NCI-H460 (cell line): ENCODE measurements around the gene RASSF4. TPM values are rescaled to one million over a fixed set of nuclear protein-coding genes. Genes with fewer than 3 reads are reported as not detected.

ENCODE experiments used
- DNase-seq: peaks from one replicate; pipeline ENCODE4 v3.0.0-alpha.2; 2016; ENCODE audit warnings: low read depth; ENCODE audit errors: extremely low read depth
- polyA plus RNA-seq: library from polyadenylated mRNA; depleted of rRNA; stranded (reverse); fragments of >200 nt; gene quantifications from 2 replicates; pipeline ENCODE4 v1.2.3, GENCODE V29; 2014; cell fraction: nucleus; rRNA removed
- total RNA-seq: library from RNA; depleted of rRNA; stranded (reverse); fragments of >200 nt; shearing (Covaris generic); gene quantifications from 2 replicates; pipeline ENCODE4 v1.2.3, GENCODE V29; 2014; rRNA removed

The RASSF4 gene
- 0.63 and 0.94 TPM in 2 replicates for total RNA-seq
- 1.8 and 2.8 TPM in 2 replicates for polyA plus RNA-seq

GRCh38 chr10:44959247-44960087, at the start of gene RASSF4:
Gene RASSF4 (plus strand): TSS chr10:44959802. CDS start chr10:44970203, 10,401 bp downstream.
- peak; percentile 81 for DNase-seq

GRCh38 chr10:44909910-44910309, 49.7 kb upstream of the RASSF4 start:
- DNase-seq, result no peak

- no peak for DNase-seq
Measured at GRCh38 chr10:44910602-44911001, 49.0 kb upstream of the RASSF4 start.

GRCh38 chr10:44911081-44911540, 48.5 kb upstream of the RASSF4 start, which contains the start of gene TMEM72:
Gene TMEM72 (plus strand): TSS chr10:44911337. CDS start chr10:44911513, 176 bp downstream.
- DNase-seq, result no peak

- no peak for DNase-seq
Measured at GRCh38 chr10:44911951-44912350, 47.7 kb upstream of the RASSF4 start.

GRCh38 chr10:44913350-44914081, 46.1 kb upstream of the RASSF4 start:
- no peak for DNase-seq

- no peak for DNase-seq
Measured at GRCh38 chr10:44914891-44915290, 44.7 kb upstream of the RASSF4 start.

GRCh38 chr10:44916429-44916828, 43.2 kb upstream of the RASSF4 start:
- DNase-seq, result no peak

- no peak for DNase-seq
Measured at GRCh38 chr10:44917848-44918247, 41.8 kb upstream of the RASSF4 start.

GRCh38 chr10:44920252-44920651, 39.4 kb upstream of the RASSF4 start:
- no peak for DNase-seq

- no peak for DNase-seq
Measured at GRCh38 chr10:44921061-44921460, 38.5 kb upstream of the RASSF4 start.

GRCh38 chr10:44921506-44921905, 38.1 kb upstream of the RASSF4 start:
- DNase-seq, result no peak

GRCh38 chr10:44922021-44922420, 37.6 kb upstream of the RASSF4 start:
- DNase-seq, result no peak

- DNase-seq, result no peak
Measured at GRCh38 chr10:44922796-44923545, 36.6 kb upstream of the RASSF4 start.

- no peak for DNase-seq
Measured at GRCh38 chr10:44923611-44924010, 36.0 kb upstream of the RASSF4 start.

- no peak for DNase-seq
Measured at GRCh38 chr10:44924261-44925040, 35.2 kb upstream of the RASSF4 start.

- no peak for DNase-seq
Measured at GRCh38 chr10:44925224-44925623, 34.4 kb upstream of the RASSF4 start.

GRCh38 chr10:44925811-44926750, 33.5 kb upstream of the RASSF4 start:
- DNase-seq, result no peak
